NCI-H2196 (cell line): Measurements from ENCODE around the gene TLCD3B.

Experiments
- DNase-seq: peaks from one replicate; lab custom pipeline; 2025; ENCODE audit not compliant: unreplicated experiment; lab: John Stamatoyannopoulos, UW

The TLCD3B gene

GRCh38 chr16:29991571-29991904, 39.5 kb downstream of the TLCD3B start:
- DNase-seq, result no peak

- no peak for DNase-seq
These were observed 40.0 kb downstream of the TLCD3B start for GRCh38 chr16:29990883-29991570.

- no peak for DNase-seq
These were observed 41.0 kb downstream of the TLCD3B start for GRCh38 chr16:29990034-29990433.

GRCh38 chr16:29989111-29989858, 41.8 kb downstream of the TLCD3B start:
- no peak for DNase-seq

GRCh38 chr16:29988346-29989075, 42.6 kb downstream of the TLCD3B start:
- DNase-seq, result no peak

GRCh38 chr16:29987371-29988085, 43.5 kb downstream of the TLCD3B start:
- DNase-seq, result no peak

- no peak for DNase-seq
These were observed 44.1 kb downstream of the TLCD3B start for GRCh38 chr16:29986931-29987330.

- no peak for DNase-seq
These were observed 44.8 kb downstream of the TLCD3B start for GRCh38 chr16:29986231-29986630.

GRCh38 chr16:29985271-29985811, 45.7 kb downstream of the TLCD3B start:
- DNase-seq, result no peak

GRCh38 chr16:29984764-29985147, 46.3 kb downstream of the TLCD3B start:
- no peak for DNase-seq

GRCh38 chr16:29984137-29984763, 46.8 kb downstream of the TLCD3B start:
- DNase-seq, result no peak

- no peak for DNase-seq
These were observed 47.5 kb downstream of the TLCD3B start for GRCh38 chr16:29983420-29984136.

GRCh38 chr16:29982560-29983419, 48.3 kb downstream of the TLCD3B start:
- no peak for DNase-seq

- no peak for DNase-seq
These were observed 52.4 kb downstream of the TLCD3B start for GRCh38 chr16:29978564-29979270.

GRCh38 chr16:29978081-29978480, 53.0 kb downstream of the TLCD3B start:
- no peak for DNase-seq

- no peak for DNase-seq
These were observed 53.8 kb downstream of the TLCD3B start for GRCh38 chr16:29977063-29977825.

- DNase-seq, result no peak
These were observed 55.1 kb downstream of the TLCD3B start for GRCh38 chr16:29975811-29976511.
